Putamen (tissue), 1 donor: Measurements from ENCODE around the gene ZNF787.

Experiments used
- DNase-seq: peaks from one replicate; pipeline ENCODE4 v3.0.0-alpha.2; 2016; ENCODE audit warnings: low spot score

The ZNF787 gene

GRCh38 chr19:56144376-56144775, 23.3 kb upstream of the ZNF787 start:
- no peak for DNase-seq

GRCh38 chr19:56142897-56143434, 21.9 kb upstream of the ZNF787 start:
- DNase-seq: no peak

- no peak for DNase-seq
These were observed 21.1 kb upstream of the ZNF787 start for GRCh38 chr19:56142087-56142787.

- no peak for DNase-seq
These were observed 20.4 kb upstream of the ZNF787 start for GRCh38 chr19:56141417-56141993.

GRCh38 chr19:56140583-56141416, 19.7 kb upstream of the ZNF787 start, which contains the start of gene ZNF444:
Gene ZNF444 (plus strand): TSS chr19:56141287. CDS start chr19:56146912, 5,625 bp downstream.
- DNase-seq: peak; percentile 100

- no peak for DNase-seq
These were observed 18.9 kb upstream of the ZNF787 start for GRCh38 chr19:56139847-56140582.

GRCh38 chr19:56138069-56138468, 17.0 kb upstream of the ZNF787 start:
- DNase-seq: no peak

GRCh38 chr19:56137405-56137804, 16.3 kb upstream of the ZNF787 start:
- DNase-seq: no peak

- no peak for DNase-seq
These were observed 15.3 kb upstream of the ZNF787 start for GRCh38 chr19:56136362-56136761.

GRCh38 chr19:56134654-56134921, 13.5 kb upstream of the ZNF787 start:
- DNase-seq: no peak

GRCh38 chr19:56133858-56134653, 13.0 kb upstream of the ZNF787 start:
- no peak for DNase-seq

- no peak for DNase-seq
These were observed 11.3 kb upstream of the ZNF787 start for GRCh38 chr19:56132316-56132822.

GRCh38 chr19:56131651-56132050, 10.6 kb upstream of the ZNF787 start:
- DNase-seq: no peak

- DNase-seq: no peak
These were observed 8.9 kb upstream of the ZNF787 start for GRCh38 chr19:56130006-56130405.

GRCh38 chr19:56126983-56127780, 6.1 kb upstream of the ZNF787 start:
- no peak for DNase-seq

- DNase-seq: no peak
These were observed 4.9 kb upstream of the ZNF787 start for GRCh38 chr19:56125806-56126590.

- DNase-seq: no peak
These were observed 3.5 kb upstream of the ZNF787 start for GRCh38 chr19:56124578-56124977.

- no peak for DNase-seq
These were observed 2.3 kb upstream of the ZNF787 start for GRCh38 chr19:56123266-56123891.
